ENCODE measurements around the gene UBL4B.

The UBL4B gene

GRCh38 chr1:110102081-110102480 lies 10.2 kb upstream of the UBL4B start:
- Histone ChIP-seq H2AK5ac (ENCODE audit: low read length) (no peak overlapping the region), H2BK120ac (ENCODE audit: low read depth, low read length) (no peak overlapping the region), H3K27me3 (ENCODE audit: insufficient read depth, low read length, poor library complexity) (no peaks in the 10 kb centered on the region), H3K4me3 (ENCODE audit: low read length) (no peak overlapping the region), H4K5ac (ENCODE audit: low read length) (no peak overlapping the region), H3K9ac (ENCODE audit: low read length) (no peak overlapping the region), H2BK15ac (replicated peaks; ENCODE audit: low read depth) (no peak overlapping the region), H3K27ac (ENCODE audit: low read depth, low read length) (no peak overlapping the region), H3K79me2 (ENCODE audit: control insufficient read depth, insufficient read depth, low read length) (no peaks in the 10 kb centered on the region), H3K36me3 (ENCODE audit: control insufficient read depth, insufficient read depth, low read length) (no peaks in the 10 kb centered on the region), H2BK5ac (ENCODE audit: low read length) (no peak overlapping the region), H3K23ac (ENCODE audit: low read length) (no peak overlapping the region), H3K4me2 (ENCODE audit: low read length) (no peak overlapping the region), H3K18ac (ENCODE audit: low read length) (no peak overlapping the region), H4K8ac (ENCODE audit: low read depth, low read length) (no peak overlapping the region), H3K4me1 (ENCODE audit: control insufficient read depth, low read depth, low read length) (no peaks in the 10 kb centered on the region), H3K56ac (ENCODE audit: low read length) (no peak overlapping the region), H3K79me1 (ENCODE audit: low read length) (no peaks in the 10 kb centered on the region), H3K4ac (ENCODE audit: low read depth, low read length) (no peak overlapping the region)
- no CpG with 5 or more reads among the region's 7 CpGs for WGBS (ENCODE audit: extremely low coverage, insufficient coverage, low lambda C conversion rate)
- no peak for DNase-seq

- Histone ChIP-seq H3K4ac (ENCODE audit: low read depth, low read length) (no peak overlapping the region), H3K79me2 (ENCODE audit: control insufficient read depth, insufficient read depth, low read length) (no peaks in the 10 kb centered on the region), H3K23ac (ENCODE audit: low read length) (no peak overlapping the region), H3K4me1 (ENCODE audit: control insufficient read depth, low read depth, low read length) (no peaks in the 10 kb centered on the region), H2BK15ac (replicated peaks; ENCODE audit: low read depth) (no peak overlapping the region), H2AK5ac (ENCODE audit: low read length) (no peak overlapping the region), H3K18ac (ENCODE audit: low read length) (no peak overlapping the region), H3K36me3 (ENCODE audit: control insufficient read depth, insufficient read depth, low read length) (no peaks in the 10 kb centered on the region), H3K4me3 (ENCODE audit: low read length) (no peak overlapping the region), H4K8ac (ENCODE audit: low read depth, low read length) (no peak overlapping the region), H3K27ac (ENCODE audit: low read depth, low read length) (no peak overlapping the region), H2BK120ac (ENCODE audit: low read depth, low read length) (no peak overlapping the region), H3K4me2 (ENCODE audit: low read length) (no peak overlapping the region), H3K9ac (ENCODE audit: low read length) (no peak overlapping the region), H3K27me3 (ENCODE audit: insufficient read depth, low read length, poor library complexity) (no peaks in the 10 kb centered on the region), H3K79me1 (ENCODE audit: low read length) (no peaks in the 10 kb centered on the region), H3K56ac (ENCODE audit: low read length) (peak overlapping the region; percentile 53), H4K5ac (ENCODE audit: low read length) (no peak overlapping the region), H2BK5ac (ENCODE audit: low read length) (no peak overlapping the region)
- WGBS (ENCODE audit: extremely low coverage, insufficient coverage, low lambda C conversion rate), result no CpG with 5 or more reads among the region's 8 CpGs
- peak; percentile 87 for DNase-seq
Measured at GRCh38 chr1:110106013-110106941, 6.0 kb upstream of the UBL4B start.

- no peak overlapping the region for H3K27ac ChIP-seq (ENCODE audit: low read depth, low read length)
- no peak for DNase-seq
- H2BK5ac ChIP-seq (ENCODE audit: low read length), result no peak overlapping the region
- H3K4ac ChIP-seq (ENCODE audit: low read depth, low read length), result no peak overlapping the region
- WGBS (ENCODE audit: extremely low coverage, insufficient coverage, low lambda C conversion rate), result 100% methylated on average over 1 of the region's 7 CpGs
- H2BK120ac ChIP-seq (ENCODE audit: low read depth, low read length), result no peak overlapping the region
- no peaks in the 10 kb centered on the region for H3K36me3 ChIP-seq (ENCODE audit: control insufficient read depth, insufficient read depth, low read length)
- no peak overlapping the region for H2BK15ac ChIP-seq (replicated peaks; ENCODE audit: low read depth)
- H3K56ac ChIP-seq (ENCODE audit: low read length), result no peak overlapping the region
- no peaks in the 10 kb centered on the region for H3K4me1 ChIP-seq (ENCODE audit: control insufficient read depth, low read depth, low read length)
- H3K4me3 ChIP-seq (ENCODE audit: low read length), result no peak overlapping the region
- no peak overlapping the region for H2AK5ac ChIP-seq (ENCODE audit: low read length)
- no peak overlapping the region for H3K4me2 ChIP-seq (ENCODE audit: low read length)
- H3K79me2 ChIP-seq (ENCODE audit: control insufficient read depth, insufficient read depth, low read length), result no peaks in the 10 kb centered on the region
- H3K18ac ChIP-seq (ENCODE audit: low read length), result no peak overlapping the region
- H4K8ac ChIP-seq (ENCODE audit: low read depth, low read length), result no peak overlapping the region
- no peaks in the 10 kb centered on the region for H3K79me1 ChIP-seq (ENCODE audit: low read length)
- H3K9ac ChIP-seq (ENCODE audit: low read length), result no peak overlapping the region
- no peak overlapping the region for H4K5ac ChIP-seq (ENCODE audit: low read length)
- H3K23ac ChIP-seq (ENCODE audit: low read length), result no peak overlapping the region
- H3K27me3 ChIP-seq (ENCODE audit: insufficient read depth, low read length, poor library complexity), result no peaks in the 10 kb centered on the region
Measured at GRCh38 chr1:110107867-110108469, 4.3 kb upstream of the UBL4B start.

DNA sequence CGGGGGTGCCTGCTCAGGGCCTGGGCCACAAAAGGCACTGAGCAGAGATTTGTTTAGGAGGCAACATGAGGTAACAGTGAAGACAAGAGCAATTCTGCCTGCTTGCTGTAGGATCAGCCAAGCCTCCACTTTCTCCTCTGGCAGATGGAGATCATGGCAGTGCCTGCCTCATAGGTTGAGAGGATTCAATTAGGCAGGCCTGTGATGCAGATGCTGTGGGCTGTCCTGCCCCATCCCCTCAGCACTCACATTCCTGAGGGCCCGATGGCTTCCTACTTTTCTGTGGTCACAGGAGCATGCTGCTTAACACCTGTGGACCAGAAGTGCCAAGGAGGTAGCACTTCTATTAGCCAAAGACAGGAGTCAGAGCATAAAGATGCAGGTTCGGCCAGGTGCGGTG lies 1.2 kb upstream of the UBL4B start:
- H4K5ac ChIP-seq (ENCODE audit: low read length), result no peak overlapping the region
- H3K4me1 ChIP-seq (ENCODE audit: control insufficient read depth, low read depth, low read length), result no peaks in the 10 kb centered on the region
- H3K9ac ChIP-seq (ENCODE audit: low read length), result no peak overlapping the region
- H3K27me3 ChIP-seq (ENCODE audit: insufficient read depth, low read length, poor library complexity), result no peaks in the 10 kb centered on the region
- no peak overlapping the region for H2AK5ac ChIP-seq (ENCODE audit: low read length)
- no peak overlapping the region for H3K56ac ChIP-seq (ENCODE audit: low read length)
- H4K8ac ChIP-seq (ENCODE audit: low read depth, low read length), result no peak overlapping the region
- H2BK5ac ChIP-seq (ENCODE audit: low read length), result no peak overlapping the region
- no peak overlapping the region for H3K23ac ChIP-seq (ENCODE audit: low read length)
- no peak overlapping the region for H3K18ac ChIP-seq (ENCODE audit: low read length)
- peak; percentile 25 for DNase-seq
- H3K4me2 ChIP-seq (ENCODE audit: low read length), result no peak overlapping the region
- H3K4me3 ChIP-seq (ENCODE audit: low read length), result no peak overlapping the region
- H3K79me2 ChIP-seq (ENCODE audit: control insufficient read depth, insufficient read depth, low read length), result no peaks in the 10 kb centered on the region
- no CpG with 5 or more reads among the region's 4 CpGs for WGBS (ENCODE audit: extremely low coverage, insufficient coverage, low lambda C conversion rate)
- H3K4ac ChIP-seq (ENCODE audit: low read depth, low read length), result no peak overlapping the region
- no peak overlapping the region for H3K27ac ChIP-seq (ENCODE audit: low read depth, low read length)
- no peaks in the 10 kb centered on the region for H3K79me1 ChIP-seq (ENCODE audit: low read length)
- H2BK120ac ChIP-seq (ENCODE audit: low read depth, low read length), result no peak overlapping the region
- H3K36me3 ChIP-seq (ENCODE audit: control insufficient read depth, insufficient read depth, low read length), result no peaks in the 10 kb centered on the region
- H2BK15ac ChIP-seq (replicated peaks; ENCODE audit: low read depth), result no peak overlapping the region

DNA sequence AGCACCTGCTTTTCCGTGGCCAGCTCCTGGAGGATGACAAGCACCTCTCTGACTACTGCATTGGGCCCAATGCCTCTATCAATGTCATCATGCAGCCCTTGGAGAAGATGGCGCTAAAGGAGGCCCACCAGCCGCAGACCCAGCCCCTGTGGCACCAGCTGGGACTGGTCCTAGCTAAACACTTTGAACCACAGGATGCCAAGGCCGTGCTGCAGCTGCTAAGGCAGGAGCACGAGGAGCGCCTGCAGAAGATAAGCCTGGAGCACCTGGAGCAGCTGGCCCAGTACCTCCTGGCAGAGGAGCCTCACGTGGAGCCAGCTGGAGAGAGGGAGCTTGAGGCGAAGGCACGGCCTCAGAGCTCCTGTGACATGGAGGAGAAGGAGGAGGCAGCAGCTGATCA lies 413 bp downstream of the UBL4B start:
- Histone ChIP-seq H2BK120ac (ENCODE audit: low read depth, low read length) (no peak overlapping the region), H3K4me2 (ENCODE audit: low read length) (no peak overlapping the region), H2BK15ac (replicated peaks; ENCODE audit: low read depth) (no peak overlapping the region), H4K8ac (ENCODE audit: low read depth, low read length) (no peak overlapping the region), H4K5ac (ENCODE audit: low read length) (no peak overlapping the region), H3K79me2 (ENCODE audit: control insufficient read depth, insufficient read depth, low read length) (no peaks in the 10 kb centered on the region), H3K4me3 (ENCODE audit: low read length) (no peak overlapping the region), H3K36me3 (ENCODE audit: control insufficient read depth, insufficient read depth, low read length) (no peaks in the 10 kb centered on the region), H2AK5ac (ENCODE audit: low read length) (no peak overlapping the region), H3K56ac (ENCODE audit: low read length) (no peak overlapping the region), H3K4ac (ENCODE audit: low read depth, low read length) (no peak overlapping the region), H3K23ac (ENCODE audit: low read length) (no peak overlapping the region), H3K27ac (ENCODE audit: low read depth, low read length) (no peak overlapping the region), H3K18ac (ENCODE audit: low read length) (no peak overlapping the region), H2BK5ac (ENCODE audit: low read length) (no peak overlapping the region), H3K79me1 (ENCODE audit: low read length) (no peaks in the 10 kb centered on the region), H3K9ac (ENCODE audit: low read length) (no peak overlapping the region), H3K27me3 (ENCODE audit: insufficient read depth, low read length, poor library complexity) (no peaks in the 10 kb centered on the region), H3K4me1 (ENCODE audit: control insufficient read depth, low read depth, low read length) (no peaks in the 10 kb centered on the region)
- no peak for DNase-seq
- WGBS (ENCODE audit: extremely low coverage, insufficient coverage, low lambda C conversion rate), result no CpG with 5 or more reads among the region's 9 CpGs
